ENCODE results near the gene GBX2. TPM values are rescaled to one million over a fixed set of nuclear protein-coding genes. Genes with fewer than 3 reads are reported as not detected.
A peak's percentile ranks its signal among the peaks of the same experiment; 100 is the strongest.

GBX2 gene
- total RNA-seq, 1 experiment from 2014 or later, result 10.2 TPM

GRCh38 chr2:236180076-236180816 is 12.1 kb upstream of the GBX2 start:
- H3K9me3 ChIP-seq (ENCODE audit: control insufficient read depth, insufficient read depth, low read depth, low read length), result no peaks in the 10 kb centered on the region
- CTCF ChIA-PET, result interaction anchor here (0.6 to 2.4 kb wide), 6 partner anchors 33 to 414 kb away, joined by 3 to 8 read pairs (median 4); no protein-coding TSS in a partner anchor
- in situ Hi-C loops (cut with HindIII; ENCODE audit: low pct_unique_long_range_greater_than_20kb, low sequenced_read_pairs), result no loop called here
- H3K4me1 ChIP-seq (ENCODE audit: control insufficient read depth, insufficient read depth, low read length), result peaks cover 10% of the 10 kb centered on the region
- no peaks in the 10 kb centered on the region for H3K27me3 ChIP-seq (ENCODE audit: control insufficient read depth, insufficient read depth, low read length)
- ATAC-seq (no peak), DNase-seq (ENCODE audit: low read depth, low spot score) (peak; percentile 64)
- BruUV-seq (replicated peaks), result no TSS peak
- peak overlapping the region; percentile 87 for H3K27ac ChIP-seq (ENCODE audit: low read length)
- intact Hi-C loops (cut with micrococcal nuclease; ENCODE audit: unreplicated experiment), result loop anchor here (2.0 kb wide), 1 partner anchor 401 kb away; no protein-coding TSS in a partner anchor
- TF ChIP-seq POLR2AphosphoS5 (IDR thresholded peaks at IDR 0.05; ENCODE audit: low read depth, low read length) (no peak), TCF7L2 (IDR thresholded peaks at IDR 0.05; ENCODE audit: low read depth, low read length) (no peak), REST (IDR thresholded peaks at IDR 0.05; ENCODE audit: insufficient read depth in 1 of 2, low read depth in 2 of 2, low read length in 1 of 2) (no peak), CTCF (IDR thresholded peaks at IDR 0.05) (no peak), SIN3A (IDR thresholded peaks at IDR 0.05; ENCODE audit: borderline replicate concordance, insufficient read depth, low read depth, low read length) (no peak)
- no peaks in the 10 kb centered on the region for H3K36me3 ChIP-seq (ENCODE audit: control insufficient read depth, insufficient read depth, low read length)
- peak overlapping the region; percentile 61 to 84 for H3K4me3 ChIP-seq (ENCODE audit: low read depth in 2 of 2, low read length in 2 of 2)
- POLR2A ChIA-PET, result interaction anchor here (0.6 kb wide), 1 partner anchor 263 kb away, joined by 7 read pairs; no protein-coding TSS in a partner anchor

- Histone ChIP-seq H3K9me3 (ENCODE audit: control insufficient read depth, insufficient read depth, low read depth, low read length) (no peaks in the 10 kb centered on the region), H3K4me3 (ENCODE audit: low read depth in 2 of 2, low read length in 2 of 2) (peak overlapping the region; percentile 61 to 84), H3K27ac (ENCODE audit: low read length) (peak overlapping the region; percentile 87), H3K27me3 (ENCODE audit: control insufficient read depth, insufficient read depth, low read length) (no peaks in the 10 kb centered on the region), H3K4me1 (ENCODE audit: control insufficient read depth, insufficient read depth, low read length) (peaks cover 17% of the 10 kb centered on the region), H3K36me3 (ENCODE audit: control insufficient read depth, insufficient read depth, low read length) (no peaks in the 10 kb centered on the region)
- peak; percentile 34 for ATAC-seq
- TF ChIP-seq TCF7L2 (IDR thresholded peaks at IDR 0.05; ENCODE audit: low read depth, low read length), result peak; percentile 76; the same call in 1 of the 2 replicates
- TF ChIP-seq CTCF (IDR thresholded peaks at IDR 0.05), result no peak
- intact Hi-C loops (cut with micrococcal nuclease; ENCODE audit: unreplicated experiment) (loop anchor here (2.0 to 10.0 kb wide), 2 partner anchors 245 to 401 kb away; no protein-coding TSS in a partner anchor), in situ Hi-C loops (cut with HindIII; ENCODE audit: low pct_unique_long_range_greater_than_20kb, low sequenced_read_pairs) (no loop called here)
- POLR2A ChIA-PET, result no interaction called here
- CTCF ChIA-PET, result interaction anchor here (0.6 to 2.4 kb wide), 6 partner anchors 32 to 413 kb away, joined by 3 to 16 read pairs (median 6); no protein-coding TSS in a partner anchor
- no peak for DNase-seq (ENCODE audit: low read depth, low spot score)
- no TSS peak for BruUV-seq (replicated peaks)
These were observed 11.3 kb upstream of the GBX2 start for GRCh38 chr2:236179236-236180075.

Data from Panc1 (cell line).